Suppressor macrophage treated with lipopolysaccharide for 1 hour (primary cell): ENCODE measurements around the gene RORC.
"Not testable (repeated sequence)": the region's sequence is repeated elsewhere in the genome, so short reads cannot be mapped to it uniquely, and the experiment has no call there.

ENCODE experiments used
- DNase-seq, 3 donors: peaks; one replicate each; pipeline ENCODE4 v3.0.0-alpha.2; 2020 to 2022

Gene RORC

DNA sequence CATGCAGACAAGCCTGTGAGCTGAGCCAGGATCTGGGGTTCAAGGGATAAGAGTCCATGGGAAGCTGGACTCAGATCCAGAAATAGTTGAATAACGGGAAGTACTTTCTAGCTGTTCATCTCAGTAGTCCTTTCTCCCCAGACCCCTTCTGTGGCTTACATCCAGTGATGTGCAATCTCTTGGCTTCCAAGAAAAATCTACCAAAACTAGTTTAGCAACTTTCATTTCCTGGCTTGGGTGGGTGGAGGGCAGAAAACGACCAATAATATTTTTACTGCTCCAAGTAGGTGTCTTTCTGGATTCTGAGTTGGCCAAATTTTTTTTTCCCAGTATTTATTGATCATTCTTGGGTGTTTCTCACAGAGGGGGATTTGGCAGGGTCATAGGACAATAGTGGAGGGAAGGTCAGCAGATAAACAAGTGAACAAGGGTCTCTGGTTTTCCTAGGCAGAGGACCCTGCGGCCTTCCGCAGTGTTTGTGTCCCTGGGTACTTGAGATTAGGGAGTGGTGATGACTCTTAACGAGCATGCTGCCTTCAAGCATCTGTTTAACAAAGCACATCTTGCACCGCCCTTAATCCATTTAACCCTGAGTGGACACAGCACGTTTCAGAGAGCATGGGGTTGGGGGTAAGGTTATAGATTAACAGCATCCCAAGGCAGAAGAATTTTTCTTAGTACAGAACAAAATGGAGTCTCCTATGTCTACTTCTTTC lies 63.1 kb downstream of the RORC start:
- DNase-seq = not testable (repeated sequence)

DNA sequence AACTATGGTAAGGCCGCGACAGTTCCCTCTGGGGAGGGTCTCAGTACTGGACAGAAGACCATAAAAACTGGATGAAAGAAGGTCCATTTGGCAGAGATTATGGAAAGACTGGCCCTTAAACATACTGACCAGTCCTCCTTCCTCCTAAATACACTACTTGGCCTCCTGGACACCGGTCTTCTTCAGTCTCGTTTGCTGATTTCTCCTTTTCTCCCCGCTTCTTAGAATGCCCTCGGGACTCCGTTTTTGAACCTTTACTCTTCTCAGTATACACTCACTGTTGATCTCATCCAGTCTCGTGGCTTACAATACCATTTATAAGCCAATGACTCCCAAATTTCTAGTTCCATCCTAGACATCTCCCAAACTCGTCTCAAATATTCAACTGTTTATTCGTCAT lies 67.6 kb downstream of the RORC start:
- no peak for DNase-seq

DNA sequence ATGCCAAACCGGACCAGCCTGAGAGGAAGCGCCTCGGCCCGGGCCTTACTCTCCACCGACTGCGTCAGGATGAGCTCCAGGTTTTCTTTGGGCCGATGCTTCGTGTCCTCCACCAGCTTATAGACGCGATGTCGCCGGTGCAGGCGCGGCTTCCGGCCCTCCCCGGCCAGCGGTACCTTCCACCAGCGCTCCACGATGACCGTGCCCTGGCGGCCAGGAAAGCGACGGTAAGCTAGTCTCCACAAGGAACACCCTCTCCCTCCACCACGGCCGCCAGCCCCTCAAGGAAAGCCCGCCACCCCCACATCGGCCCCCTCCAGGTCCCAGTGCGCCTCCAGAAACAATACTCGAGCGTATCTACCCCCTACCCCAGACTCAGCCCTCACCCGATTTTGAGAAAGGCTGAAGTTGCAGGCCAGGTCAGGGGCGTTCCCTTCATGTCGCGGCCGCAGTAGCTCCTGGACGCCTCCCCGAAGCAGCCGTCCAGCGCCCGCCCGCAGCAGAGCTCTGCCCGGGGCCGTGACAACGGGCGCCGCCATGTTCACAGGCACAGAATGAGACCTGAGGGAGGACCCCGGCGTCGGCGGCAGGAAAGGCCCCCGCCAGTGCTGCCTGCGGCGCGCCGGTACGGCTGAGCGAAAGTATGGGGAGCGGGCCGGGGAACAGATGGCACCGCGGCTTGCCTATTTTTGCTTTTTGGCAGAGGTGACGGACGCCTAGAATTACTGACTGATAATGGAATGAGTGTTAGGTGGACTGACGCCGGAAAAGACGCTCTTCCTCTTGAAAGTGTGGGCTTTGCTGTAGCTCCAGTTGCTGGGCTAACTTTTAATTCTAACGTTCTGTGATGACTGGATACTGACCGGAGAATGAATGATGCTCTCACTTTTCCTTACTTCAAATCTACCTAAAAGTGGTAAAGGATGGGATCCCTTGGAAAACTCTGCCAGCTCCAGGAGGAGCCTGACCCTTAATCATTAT lies 68.4 kb downstream of the RORC start, which contains the start of gene MRPL9:
TSS of gene MRPL9 (minus strand) at position 556 of the 981 bp plus-strand sequence. CDS start at position 539, 17 bp downstream.
- DNase-seq = peak; percentile 73 to 91 (median 83)

GRCh38 chr1:151760597-151761385 lies 70.8 kb downstream of the RORC start:
- no peak for DNase-seq

GRCh38 chr1:151759241-151759640 lies 72.4 kb downstream of the RORC start:
- no peak for DNase-seq

GRCh38 chr1:151756291-151756690 lies 75.3 kb downstream of the RORC start:
- peak; percentile 33 to 43 (median 40) for DNase-seq
